ENCODE data around the gene TANC1. TPM values are rescaled to one million over a fixed set of nuclear protein-coding genes. Genes with fewer than 3 reads are reported as not detected.

The TANC1 gene
- total RNA-seq, 1 experiment from 2014 or later = 2.5 TPM

DNA sequence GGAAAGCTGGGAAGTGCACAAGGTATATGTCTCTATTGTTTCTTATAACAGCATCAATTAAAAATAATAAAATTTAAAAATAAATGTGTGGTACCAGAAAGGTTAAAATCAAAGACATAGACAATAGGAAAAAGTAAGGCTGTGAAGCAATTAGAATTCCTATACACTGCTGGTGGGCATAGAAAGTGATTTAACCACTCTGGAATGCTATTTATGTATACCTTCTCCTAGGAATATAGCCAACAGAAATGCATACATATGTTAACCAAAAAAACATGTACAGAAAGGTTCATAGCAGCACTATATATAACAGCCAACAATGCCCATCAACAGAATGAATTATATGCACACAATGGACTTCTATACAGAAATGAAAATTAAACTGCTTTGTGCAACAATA is 275.1 kb downstream of the TANC1 start:
- no peak overlapping the region for H4K5ac ChIP-seq (ENCODE audit: insufficient read length, low read depth, low read length)
- no peaks in the 10 kb centered on the region for H3K79me1 ChIP-seq (ENCODE audit: insufficient read depth, low read depth, low read length, poor library complexity, severe bottlenecking)
- H2BK15ac ChIP-seq (ENCODE audit: low read depth, low read length) = no peak overlapping the region
- H3K9ac ChIP-seq (ENCODE audit: extremely low read depth, insufficient read length, low read length) = no peak overlapping the region
- no peak overlapping the region for H3K56ac ChIP-seq (ENCODE audit: insufficient read length, low read depth, low read length)
- H3K27me3 ChIP-seq (ENCODE audit: insufficient read depth, low read length) = no peaks in the 10 kb centered on the region
- no peak overlapping the region for H3K14ac ChIP-seq (ENCODE audit: insufficient read depth, low read length)
- no peak overlapping the region for H3K4ac ChIP-seq (ENCODE audit: low read depth, low read length)
- no peak overlapping the region for H2AFZ ChIP-seq (ENCODE audit: low read length)
- no peak overlapping the region for H4K91ac ChIP-seq (ENCODE audit: insufficient read length, low read depth, low read length)
- no peak overlapping the region for H3K18ac ChIP-seq (ENCODE audit: insufficient read length, low read depth, low read length)
- H3K27ac ChIP-seq (ENCODE audit: insufficient read length, low read depth, low read length) = no peak overlapping the region
- Mint-ChIP-seq H3K4me1 (peaks cover 1 to 5% of the 10 kb centered on the region in 2 experiments; a peak in 2 of 4 replicates), H3K27me3 (ENCODE audit: low read depth) (no peaks in the 10 kb centered on the region), H3K36me3 (ENCODE audit: insufficient read depth in 1 of 3, low read depth in 3 of 3) (peaks cover 3 to 8% (median 8%) of the 10 kb centered on the region in 3 experiments; a peak in 6 of 7 replicates), H3K27ac (no peak overlapping the region), H3K4me3 (no peak overlapping the region), H3K9me3 (no peaks in the 10 kb centered on the region; a peak in 1 of 5 replicates)
- no peak overlapping the region for H3K23ac ChIP-seq (ENCODE audit: insufficient read length, low read depth, low read length)
- no peak for DNase-seq
- no peaks in the 10 kb centered on the region for H4K20me1 ChIP-seq (ENCODE audit: control insufficient read depth, insufficient read depth, insufficient read length)
- no peak overlapping the region for H4K8ac ChIP-seq (replicated peaks; ENCODE audit: insufficient read length, low read depth, low read length)
- no peak overlapping the region for H2BK120ac ChIP-seq (ENCODE audit: low read depth, low read length, poor library complexity, severe bottlenecking)
- no peak overlapping the region for H2BK12ac ChIP-seq (ENCODE audit: insufficient read length, low read depth, low read length)
- H2AK5ac ChIP-seq (ENCODE audit: insufficient read length, low read length) = no peak overlapping the region
- no peaks in the 10 kb centered on the region for H3K4me1 ChIP-seq (ENCODE audit: insufficient read depth, low read length)
- H3K9me3 ChIP-seq (ENCODE audit: control insufficient read depth, low read depth, low read length) = no peaks in the 10 kb centered on the region
- no peaks in the 10 kb centered on the region for H3K79me2 ChIP-seq (ENCODE audit: insufficient read depth, low read length)
- no peak overlapping the region for H2BK5ac ChIP-seq (ENCODE audit: insufficient read length, low read length)
- H2BK20ac ChIP-seq (ENCODE audit: low read depth, low read length, poor library complexity, severe bottlenecking) = no peak overlapping the region
- H3T11ph ChIP-seq (ENCODE audit: low read length) = no peak overlapping the region
- no peak overlapping the region for H3K4me2 ChIP-seq (ENCODE audit: insufficient read depth, insufficient read length, low read length)
- TF ChIP-seq, protein P1, sequence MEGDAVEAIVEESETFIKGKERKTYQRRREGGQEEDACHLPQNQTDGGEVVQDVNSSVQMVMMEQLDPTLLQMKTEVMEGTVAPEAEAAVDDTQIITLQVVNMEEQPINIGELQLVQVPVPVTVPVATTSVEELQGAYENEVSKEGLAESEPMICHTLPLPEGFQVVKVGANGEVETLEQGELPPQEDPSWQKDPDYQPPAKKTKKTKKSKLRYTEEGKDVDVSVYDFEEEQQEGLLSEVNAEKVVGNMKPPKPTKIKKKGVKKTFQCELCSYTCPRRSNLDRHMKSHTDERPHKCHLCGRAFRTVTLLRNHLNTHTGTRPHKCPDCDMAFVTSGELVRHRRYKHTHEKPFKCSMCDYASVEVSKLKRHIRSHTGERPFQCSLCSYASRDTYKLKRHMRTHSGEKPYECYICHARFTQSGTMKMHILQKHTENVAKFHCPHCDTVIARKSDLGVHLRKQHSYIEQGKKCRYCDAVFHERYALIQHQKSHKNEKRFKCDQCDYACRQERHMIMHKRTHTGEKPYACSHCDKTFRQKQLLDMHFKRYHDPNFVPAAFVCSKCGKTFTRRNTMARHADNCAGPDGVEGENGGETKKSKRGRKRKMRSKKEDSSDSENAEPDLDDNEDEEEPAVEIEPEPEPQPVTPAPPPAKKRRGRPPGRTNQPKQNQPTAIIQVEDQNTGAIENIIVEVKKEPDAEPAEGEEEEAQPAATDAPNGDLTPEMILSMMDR (conservative IDR thresholded peaks at IDR 0.05) = no peak
- no peaks in the 10 kb centered on the region for H3K23me2 ChIP-seq (ENCODE audit: insufficient read length, low read depth, low read length, poor library complexity, severe bottlenecking)
